GM19043 (cell line): ENCODE data around the gene EVX2.

Experiments
- ATAC-seq: cut with Tn5 transposase; IDR thresholded peaks from one replicate; pipeline ENCODE4 v1.9.1; 2021; ENCODE audit warnings: low read depth; ENCODE audit not compliant: unreplicated experiment

EVX2 gene

GRCh38 chr2:176083796-176084261 lies at the start of gene EVX2:
TSS of gene EVX2 (minus strand) at chr2:176083962. CDS start at chr2:176083776, 186 bp downstream.
- no peak for ATAC-seq

DNA sequence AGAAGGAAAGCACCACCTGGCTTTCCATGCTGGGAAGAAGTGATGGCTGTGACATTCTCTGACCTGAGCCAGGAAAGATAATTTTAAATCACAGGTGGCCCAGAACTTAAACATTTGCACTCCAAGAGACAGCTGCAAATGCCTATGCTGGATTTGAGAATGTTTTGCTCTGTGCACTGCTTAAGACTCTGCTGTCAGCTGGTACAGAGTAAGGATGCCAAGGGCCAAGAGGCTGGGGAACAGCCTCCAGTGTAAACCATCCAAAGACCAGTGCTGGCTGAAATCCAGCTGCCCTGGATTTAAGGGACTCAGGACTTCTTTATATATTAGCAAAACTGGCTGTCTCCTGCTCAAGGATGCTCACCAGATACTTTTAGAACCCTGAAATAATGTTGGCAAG lies 49.6 kb upstream of the EVX2 start:
- ATAC-seq: no peak

GRCh38 chr2:176132205-176133171 lies 48.7 kb upstream of the EVX2 start:
- no peak for ATAC-seq

DNA sequence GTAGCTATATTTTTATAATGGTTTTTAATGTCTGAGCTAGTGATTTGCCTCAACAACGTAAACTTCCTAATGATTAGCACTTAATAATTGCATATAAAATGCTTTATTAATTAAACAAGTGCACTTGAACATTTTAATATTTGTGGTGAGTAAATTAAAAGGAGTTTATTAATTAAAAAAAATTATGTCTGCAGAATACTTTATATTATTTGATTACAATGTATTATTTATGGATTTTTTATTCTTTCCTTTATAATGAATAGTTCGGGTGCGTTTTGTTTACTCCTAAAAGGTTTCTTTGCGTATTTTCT lies 48.0 kb upstream of the EVX2 start:
- no peak for ATAC-seq

DNA sequence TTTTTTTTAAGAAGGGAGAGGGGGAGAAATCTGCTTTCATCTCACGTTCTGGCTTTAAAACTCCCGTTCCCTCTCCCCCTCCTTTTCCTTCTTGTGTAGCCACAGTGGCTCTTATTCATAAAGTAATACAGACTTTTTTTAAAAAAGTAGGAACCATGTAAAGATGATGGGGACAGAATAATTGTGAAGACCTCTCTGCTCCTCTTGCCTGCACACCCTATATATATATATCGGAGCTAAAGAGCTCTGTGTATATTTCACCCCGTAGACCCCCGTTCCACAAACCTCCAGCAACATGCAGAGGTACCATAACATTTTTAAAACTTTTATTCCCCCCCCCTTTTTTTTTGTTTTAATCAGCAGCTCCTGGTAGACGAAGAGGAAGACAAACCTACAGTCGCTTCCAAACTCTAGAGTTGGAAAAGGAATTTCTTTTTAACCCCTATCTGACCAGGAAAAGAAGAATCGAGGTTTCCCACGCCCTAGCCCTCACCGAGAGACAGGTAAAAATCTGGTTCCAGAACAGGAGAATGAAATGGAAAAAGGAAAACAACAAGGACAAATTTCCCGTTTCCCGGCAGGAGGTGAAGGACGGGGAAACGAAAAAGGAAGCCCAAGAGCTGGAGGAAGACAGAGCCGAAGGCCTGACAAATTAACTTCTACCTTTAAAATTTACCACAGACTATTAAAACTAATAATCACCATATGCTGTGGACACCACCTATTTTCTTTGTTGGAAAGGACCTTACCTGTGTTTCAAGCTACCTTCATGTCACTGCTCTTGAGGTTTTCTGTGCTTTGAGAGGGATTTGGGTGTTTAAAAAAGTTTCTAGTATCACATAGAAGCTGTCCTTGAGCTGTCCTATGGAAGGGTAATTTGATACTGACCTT lies 47.4 kb upstream of the EVX2 start:
- no peak for ATAC-seq

GRCh38 chr2:176130147-176130956 lies 46.6 kb upstream of the EVX2 start:
- ATAC-seq: no peak

GRCh38 chr2:176129813-176130146 lies 46.0 kb upstream of the EVX2 start:
- no peak for ATAC-seq

GRCh38 chr2:176128982-176129796 lies 45.4 kb upstream of the EVX2 start, which contains the start of gene HOXD8:
TSS of gene HOXD8 (plus strand) at chr2:176129705. CDS start at chr2:176130367, 662 bp downstream.
- no peak for ATAC-seq

- ATAC-seq: no peak
These were observed 44.6 kb upstream of the EVX2 start for GRCh38 chr2:176128172-176128981.

GRCh38 chr2:176127774-176128072 lies 44.0 kb upstream of the EVX2 start:
- ATAC-seq: no peak

- no peak for ATAC-seq
These were observed 43.4 kb upstream of the EVX2 start for GRCh38 chr2:176126929-176127773.

DNA sequence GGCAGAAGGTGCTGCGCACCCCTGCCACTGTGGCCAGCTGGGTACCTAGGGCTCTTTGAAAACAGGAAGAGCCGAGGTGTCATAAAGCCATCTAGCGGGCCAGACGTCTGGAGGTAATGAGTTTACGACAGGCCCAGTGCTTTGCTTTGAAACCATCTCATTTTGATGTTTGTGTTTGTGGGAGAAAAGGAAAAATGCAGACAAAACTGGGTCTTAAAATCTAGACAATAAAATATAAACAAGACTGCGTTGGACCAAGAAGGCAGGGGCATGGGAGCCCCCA lies 42.0 kb upstream of the EVX2 start:
- ATAC-seq: no peak

GRCh38 chr2:176124947-176125771 lies 41.4 kb upstream of the EVX2 start:
- ATAC-seq: no peak

DNA sequence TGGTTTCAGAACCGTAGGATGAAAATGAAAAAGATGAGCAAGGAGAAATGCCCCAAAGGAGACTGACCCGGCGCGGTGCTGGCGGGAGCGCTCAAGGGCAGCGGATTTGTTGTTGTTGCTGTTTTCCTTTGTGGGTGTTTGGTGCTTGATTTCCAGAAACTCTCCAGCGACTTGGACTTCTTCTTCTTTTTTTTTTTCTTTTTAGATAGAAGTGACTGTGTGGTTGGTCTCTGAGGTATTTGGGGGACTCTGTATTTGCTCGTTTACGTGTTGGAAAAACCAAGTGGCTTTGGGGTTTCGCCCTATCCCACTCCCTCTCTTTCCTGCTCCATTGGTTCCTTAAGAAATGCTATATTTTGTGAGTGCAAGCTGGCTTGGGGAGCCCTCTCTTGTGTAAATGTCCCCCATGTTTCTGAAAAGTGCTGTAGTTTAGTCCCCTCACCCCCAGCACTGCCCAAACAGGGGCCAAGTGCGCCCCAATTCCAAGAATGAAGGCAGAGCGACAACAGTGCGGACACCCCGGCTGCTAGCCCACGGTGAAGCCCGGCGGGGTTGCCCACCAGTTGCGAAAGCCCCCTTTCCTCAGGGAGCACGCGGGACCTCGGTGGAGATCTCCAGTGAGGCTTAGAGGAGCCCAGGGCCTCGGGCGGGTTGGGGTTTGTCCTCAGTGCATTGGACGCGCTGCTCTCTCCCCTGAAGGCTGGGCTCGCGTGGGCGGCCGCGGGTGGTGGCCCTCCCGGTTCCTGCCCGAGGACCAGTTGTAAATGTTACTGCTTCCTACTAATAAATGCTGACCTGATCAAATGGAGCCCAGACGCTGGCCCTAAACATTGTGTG lies 40.6 kb upstream of the EVX2 start:
- no peak for ATAC-seq

GRCh38 chr2:176123411-176124109 lies 39.8 kb upstream of the EVX2 start:
- ATAC-seq: no peak
